IPS-20b (cell line): ENCODE data around the gene LIMA1.
"Not testable (repeated sequence)": the region's sequence is repeated elsewhere in the genome, so short reads cannot be mapped to it uniquely, and the experiment has no call there.

ENCODE experiments used
- H3K27ac ChIP-seq: one replicate; pipeline ENCODE4 v1.5.1; 2013; ENCODE audit warnings: low read length
- H3K27me3 ChIP-seq: 2 replicates; pipeline ENCODE4 v1.6.1; 2013; ENCODE audit warnings: mild to moderate bottlenecking, low read length, inconsistent platforms; ENCODE audit not compliant: insufficient read depth
- H3K36me3 ChIP-seq: 2 replicates; pipeline ENCODE4 v1.6.1; 2013; ENCODE audit warnings: low read depth, mild to moderate bottlenecking, inconsistent platforms, low read length, moderate library complexity; ENCODE audit not compliant: insufficient read depth
- H3K4me1 ChIP-seq: 2 replicates; pipeline ENCODE4 v1.6.1; 2013; ENCODE audit warnings: mild to moderate bottlenecking, control low read depth, inconsistent platforms, low read length, moderate library complexity; ENCODE audit not compliant: insufficient read depth
- H3K4me3 ChIP-seq: 2 replicates; pipeline ENCODE4 v1.5.1; 2013; ENCODE audit warnings: mild to moderate bottlenecking, low read length, inconsistent platforms
- H3K9ac ChIP-seq: 2 replicates; pipeline ENCODE4 v1.6.1; 2013; ENCODE audit warnings: low read depth, mild to moderate bottlenecking, inconsistent platforms, low read length, moderate library complexity
- H3K9me3 ChIP-seq: 2 replicates; pipeline ENCODE4 v1.6.1; 2013; ENCODE audit warnings: mild to moderate bottlenecking, low read depth, low read length, inconsistent platforms; ENCODE audit not compliant: insufficient read depth

Gene LIMA1

GRCh38 chr12:50257236-50258166 is 25.8 kb downstream of the LIMA1 start:
- H3K9me3 ChIP-seq = no peaks in the 10 kb centered on the region
- H3K27me3 ChIP-seq = no peaks in the 10 kb centered on the region
- H3K4me3 ChIP-seq = no peak overlapping the region
- no peak overlapping the region for H3K9ac ChIP-seq
- H3K4me1 ChIP-seq = peaks cover 2% of the 10 kb centered on the region; the same call in 1 of the 2 replicates
- no peak overlapping the region for H3K27ac ChIP-seq
- no peaks in the 10 kb centered on the region for H3K36me3 ChIP-seq

GRCh38 chr12:50256761-50257160 is 26.6 kb downstream of the LIMA1 start:
- Histone ChIP-seq H3K36me3 (no peaks in the 10 kb centered on the region), H3K9ac (no peak overlapping the region), H3K4me1 (peaks cover 2% of the 10 kb centered on the region; the same call in 1 of the 2 replicates), H3K4me3 (no peak overlapping the region), H3K27me3 (no peaks in the 10 kb centered on the region), H3K27ac (no peak overlapping the region), H3K9me3 (no peaks in the 10 kb centered on the region)

- Histone ChIP-seq H3K4me3 (no peak overlapping the region), H3K9me3 (no peaks in the 10 kb centered on the region), H3K27me3 (no peaks in the 10 kb centered on the region), H3K27ac (no peak overlapping the region), H3K36me3 (no peaks in the 10 kb centered on the region), H3K4me1 (no peaks in the 10 kb centered on the region; the same call in 1 of the 2 replicates), H3K9ac (no peak overlapping the region)
Observed at GRCh38 chr12:50252977-50253602, 30.2 kb downstream of the LIMA1 start.

- Histone ChIP-seq H3K27ac (no peak overlapping the region), H3K4me1 (no peaks in the 10 kb centered on the region; the same call in 1 of the 2 replicates), H3K9ac (no peak overlapping the region), H3K4me3 (no peak overlapping the region), H3K9me3 (no peaks in the 10 kb centered on the region), H3K27me3 (no peaks in the 10 kb centered on the region), H3K36me3 (no peaks in the 10 kb centered on the region; the same call in 1 of the 2 replicates)
Observed at GRCh38 chr12:50251619-50252252, 31.6 kb downstream of the LIMA1 start.

- H3K27ac ChIP-seq = no peak overlapping the region
- no peak overlapping the region for H3K9ac ChIP-seq
- H3K4me1 ChIP-seq = no peaks in the 10 kb centered on the region; the same call in 1 of the 2 replicates
- H3K9me3 ChIP-seq = no peaks in the 10 kb centered on the region
- H3K4me3 ChIP-seq = no peak overlapping the region
- no peaks in the 10 kb centered on the region for H3K27me3 ChIP-seq
- H3K36me3 ChIP-seq = no peaks in the 10 kb centered on the region; the same call in 1 of the 2 replicates
Observed at GRCh38 chr12:50249464-50250182, 33.7 kb downstream of the LIMA1 start.

GRCh38 chr12:50248883-50249282 is 34.4 kb downstream of the LIMA1 start:
- H3K4me3 ChIP-seq = no peak overlapping the region
- no peaks in the 10 kb centered on the region for H3K9me3 ChIP-seq
- no peaks in the 10 kb centered on the region for H3K4me1 ChIP-seq
- H3K9ac ChIP-seq = no peak overlapping the region
- no peaks in the 10 kb centered on the region for H3K27me3 ChIP-seq
- H3K27ac ChIP-seq = no peak overlapping the region
- no peaks in the 10 kb centered on the region; the same call in 1 of the 2 replicates for H3K36me3 ChIP-seq

GRCh38 chr12:50248411-50248810 is 34.9 kb downstream of the LIMA1 start:
- no peaks in the 10 kb centered on the region for H3K27me3 ChIP-seq
- H3K9ac ChIP-seq = no peak overlapping the region
- H3K4me1 ChIP-seq = peaks cover 2% of the 10 kb centered on the region; the same call in 1 of the 2 replicates
- no peaks in the 10 kb centered on the region; the same call in 1 of the 2 replicates for H3K36me3 ChIP-seq
- no peaks in the 10 kb centered on the region for H3K9me3 ChIP-seq
- H3K27ac ChIP-seq = no peak overlapping the region
- no peak overlapping the region for H3K4me3 ChIP-seq

- H3K27me3 ChIP-seq, H3K27ac ChIP-seq, H3K9me3 ChIP-seq, H3K4me1 ChIP-seq, H3K4me3 ChIP-seq, H3K36me3 ChIP-seq, H3K9ac ChIP-seq: not testable (repeated sequence)
Observed at GRCh38 chr12:50247665-50248064, 35.7 kb downstream of the LIMA1 start.

GRCh38 chr12:50246873-50247612 is 36.3 kb downstream of the LIMA1 start:
- Histone ChIP-seq H3K4me1 (peaks cover 3% of the 10 kb centered on the region; the same call in 1 of the 2 replicates), H3K27ac (no peak overlapping the region), H3K4me3 (no peak overlapping the region), H3K9ac (no peak overlapping the region), H3K9me3 (no peaks in the 10 kb centered on the region), H3K27me3 (no peaks in the 10 kb centered on the region), H3K36me3 (no peaks in the 10 kb centered on the region; the same call in 1 of the 2 replicates)

GRCh38 chr12:50246197-50246865 is 37.0 kb downstream of the LIMA1 start:
- Histone ChIP-seq H3K4me3 (no peak overlapping the region), H3K27me3 (no peaks in the 10 kb centered on the region), H3K36me3 (no peaks in the 10 kb centered on the region; the same call in 1 of the 2 replicates), H3K27ac (no peak overlapping the region), H3K4me1 (peaks cover 3% of the 10 kb centered on the region; the same call in 1 of the 2 replicates), H3K9ac (no peak overlapping the region), H3K9me3 (no peaks in the 10 kb centered on the region)
